ENCODE data around the gene VWA3A. TPM values are rescaled to one million over a fixed set of nuclear protein-coding genes. Genes with fewer than 3 reads are reported as not detected.
A peak's percentile ranks its signal among the peaks of the same experiment; 100 is the strongest.

VWA3A gene
- total RNA-seq, 2 donors from 2014 or later: not detected

- peak within 1 kb of the TSS; percentile 87 to 94 for H3K4me3 ChIP-seq
- peak; percentile 71 to 90 for TF ChIP-seq CTCF (IDR thresholded peaks at IDR 0.05)
- no peaks in the 10 kb centered on the region for H3K9me3 ChIP-seq
- DNase-seq (ENCODE audit: low spot score): peak; percentile 95
- H3K36me3 ChIP-seq: no peaks in the 10 kb centered on the region
- no peaks in the 10 kb centered on the region for H3K27me3 ChIP-seq
- peaks cover 0 to 45% of the 10 kb centered on the region in 2 donors for H3K4me1 ChIP-seq
- peak within 1 kb of the TSS; percentile 95 for H3K27ac ChIP-seq
Observed at GRCh38 chr16:22206013-22206841, 113.9 kb downstream of the VWA3A start, which contains the start of gene EEF2K. Gene EEF2K (plus strand): TSS chr16:22206278. CDS start chr16:22225730, 19,452 bp downstream.

Other genes starting within 250 kb of the VWA3A start
- gene NPIPB4, start 234.8 kb upstream of the VWA3A start, total RNA-seq: 10 to 100 TPM in 1 of 2 donors, 1 to 10 TPM in 1; 4.7 to 10.4 TPM
- 100 to 1,000 TPM; 249 to 489 TPM for gene UQCRC2, start 139.2 kb upstream of the VWA3A start, total RNA-seq
- gene PDZD9, start 91.4 kb upstream of the VWA3A start, total RNA-seq: not detected
- 10 to 100 TPM; 10.9 to 12.1 TPM for gene MOSMO, start 84.4 kb upstream of the VWA3A start, total RNA-seq
- not detected for gene SDR42E2, start 70.0 kb downstream of the VWA3A start, total RNA-seq
- gene EEF2K, start 113.7 kb downstream of the VWA3A start, total RNA-seq: 10 to 100 TPM; 12.9 to 18.9 TPM
- 10 to 100 TPM; 30.3 to 31.1 TPM for gene POLR3E, start 204.9 kb downstream of the VWA3A start, total RNA-seq